ENCODE data around the gene PIP4K2B.
"Not testable (repeated sequence)": the region's sequence is repeated elsewhere in the genome, so short reads cannot be mapped to it uniquely, and the experiment has no call there.

PIP4K2B gene

GRCh38 chr17:38728290-38728831 lies 71.0 kb downstream of the PIP4K2B start:
- FAIRE-seq: no peak

- FAIRE-seq: no peak
Measured at GRCh38 chr17:38727736-38728135, 71.6 kb downstream of the PIP4K2B start.

- not testable (repeated sequence) for FAIRE-seq
Measured at GRCh38 chr17:38726145-38726544, 73.2 kb downstream of the PIP4K2B start.

- FAIRE-seq: no peak
Measured at GRCh38 chr17:38725066-38725465, 74.3 kb downstream of the PIP4K2B start.

- FAIRE-seq: no peak
Measured at GRCh38 chr17:38724337-38724988, 74.9 kb downstream of the PIP4K2B start.

GRCh38 chr17:38721802-38722201 lies 77.6 kb downstream of the PIP4K2B start:
- no peak for FAIRE-seq

- FAIRE-seq: no peak
Measured at GRCh38 chr17:38720941-38721340, 78.4 kb downstream of the PIP4K2B start.

- FAIRE-seq: no peak
Measured at GRCh38 chr17:38719943-38720641, 79.3 kb downstream of the PIP4K2B start.

GRCh38 chr17:38719289-38719942 lies 79.9 kb downstream of the PIP4K2B start:
- no peak for FAIRE-seq

- FAIRE-seq: no peak
Measured at GRCh38 chr17:38717139-38717745, 82.1 kb downstream of the PIP4K2B start.

GRCh38 chr17:38716368-38717005 lies 82.9 kb downstream of the PIP4K2B start:
- FAIRE-seq: no peak

All from G401.6 (cell line).